NCI-H1092 treated with DMSO at 0.1 percent for 48 hours (cell line): ENCODE measurements around the gene LRP1B.
"Not testable (repeated sequence)": the region's sequence is repeated elsewhere in the genome, so short reads cannot be mapped to it uniquely, and the experiment has no call there.

Experiments used
- DNase-seq: peaks from one replicate; lab custom pipeline; 2025; lab: John Stamatoyannopoulos, UW

The LRP1B gene

GRCh38 chr2:142100970-142101369 is 29.8 kb downstream of the LRP1B start:
- no peak for DNase-seq

GRCh38 chr2:142100139-142100873 is 30.5 kb downstream of the LRP1B start:
- DNase-seq: no peak

- DNase-seq: no peak
Observed at GRCh38 chr2:142097711-142098110, 33.1 kb downstream of the LRP1B start.

GRCh38 chr2:142095647-142096046 is 35.2 kb downstream of the LRP1B start:
- DNase-seq: no peak

GRCh38 chr2:142094233-142094632 is 36.6 kb downstream of the LRP1B start:
- no peak for DNase-seq

- DNase-seq: no peak
Observed at GRCh38 chr2:142088058-142088568, 42.7 kb downstream of the LRP1B start.

GRCh38 chr2:142087585-142087984 is 43.2 kb downstream of the LRP1B start:
- not testable (repeated sequence) for DNase-seq

GRCh38 chr2:142082368-142082767 is 48.4 kb downstream of the LRP1B start:
- no peak for DNase-seq

- DNase-seq: no peak
Observed at GRCh38 chr2:142076317-142076716, 54.5 kb downstream of the LRP1B start.

- no peak for DNase-seq
Observed at GRCh38 chr2:142075826-142076225, 55.0 kb downstream of the LRP1B start.

- DNase-seq: no peak
Observed at GRCh38 chr2:142069251-142069888, 61.4 kb downstream of the LRP1B start.

- no peak for DNase-seq
Observed at GRCh38 chr2:142065700-142066099, 65.1 kb downstream of the LRP1B start.

GRCh38 chr2:142065156-142065555 is 65.7 kb downstream of the LRP1B start:
- DNase-seq: no peak

GRCh38 chr2:142061733-142062132 is 69.1 kb downstream of the LRP1B start:
- no peak for DNase-seq

GRCh38 chr2:142058149-142058548 is 72.7 kb downstream of the LRP1B start:
- DNase-seq: no peak

- no peak for DNase-seq
Observed at GRCh38 chr2:142056784-142057183, 74.0 kb downstream of the LRP1B start.

- no peak for DNase-seq
Observed at GRCh38 chr2:142052220-142052863, 78.5 kb downstream of the LRP1B start.

GRCh38 chr2:142048581-142048980 is 82.2 kb downstream of the LRP1B start:
- DNase-seq: no peak

- DNase-seq: no peak
Observed at GRCh38 chr2:142045641-142046040, 85.2 kb downstream of the LRP1B start.

GRCh38 chr2:142044197-142044596 is 86.6 kb downstream of the LRP1B start:
- no peak for DNase-seq

- no peak for DNase-seq
Observed at GRCh38 chr2:142042536-142043199, 88.1 kb downstream of the LRP1B start.

- no peak for DNase-seq
Observed at GRCh38 chr2:142041996-142042395, 88.8 kb downstream of the LRP1B start.
